Brain microvascular endothelial cell (primary cell): Measurements from ENCODE around the gene LTBP3.

Experiments
- DNase-seq: peaks from one replicate; pipeline ENCODE4 v3.0.0-alpha.2; 2020
- H3K27ac ChIP-seq: fragments of 250-450 bp; sonication (Bioruptor Pico); 2 replicates; pipeline ENCODE4 v1.5.1; 2020; ENCODE audit warnings: mild to moderate bottlenecking, moderate library complexity
- H3K27me3 ChIP-seq: fragments of 250-450 bp; sonication (Bioruptor Pico); replicated peaks from 2 replicates; pipeline ENCODE4 v1.5.1; 2020; ENCODE audit warnings: mild to moderate bottlenecking
- H3K36me3 ChIP-seq: fragments of 250-450 bp; sonication (Bioruptor Pico); replicated peaks from 2 replicates; pipeline ENCODE4 v1.5.1; 2020; ENCODE audit warnings: mild to moderate bottlenecking
- H3K4me3 ChIP-seq: 2 replicates; pipeline ENCODE4 v1.5.1; 2011; ENCODE audit warnings: low read depth, mild to moderate bottlenecking, control low read depth, low read length, moderate library complexity
- CTCF ChIP-seq: IDR thresholded peaks from 2 replicates; pipeline ENCODE4 v1.5.1; 2011; ENCODE audit warnings: low read depth, mild to moderate bottlenecking, moderate library complexity, low read length, control low read depth, inconsistent platforms; ENCODE audit errors: missing control alignments
- in situ Hi-C: cut with HindIII; loops from 2 replicates; pipeline ENCODE4 v1.10.0; 2017; ENCODE audit warnings: low sequenced_read_pairs, low pct_ligation_motif_present

The LTBP3 gene

DNA sequence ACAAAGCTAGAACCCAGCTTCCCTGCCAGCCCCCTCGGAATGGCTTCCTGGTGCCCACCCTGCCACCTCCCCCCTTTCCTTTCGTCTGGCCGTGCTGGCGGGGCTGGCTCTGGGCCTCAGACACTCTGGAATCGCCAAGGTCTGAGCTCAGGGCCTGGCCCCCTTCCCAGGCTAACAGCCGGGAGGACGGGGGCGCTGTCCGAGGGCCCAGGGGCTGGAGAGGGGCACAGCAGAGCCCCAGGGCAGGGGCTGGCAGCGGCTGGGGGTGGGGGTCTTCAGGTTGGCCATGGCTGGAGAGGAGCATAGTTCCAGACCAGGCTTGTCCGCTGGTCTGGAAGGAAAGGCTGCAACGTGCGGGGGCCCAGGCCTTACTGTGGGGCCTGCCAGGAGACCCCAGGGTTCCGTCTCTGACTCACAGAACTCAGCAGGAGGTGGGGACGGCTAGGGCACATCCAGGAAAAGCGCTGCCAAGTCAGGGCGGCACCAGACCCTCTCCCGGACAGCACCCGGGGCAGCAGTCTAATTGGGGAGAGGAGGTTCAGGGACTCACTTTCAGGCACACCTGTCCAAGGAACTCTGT is 861 bp upstream of the LTBP3 start:
- Histone ChIP-seq H3K27me3 (no peaks in the 10 kb centered on the region), H3K4me3 (peak overlapping the region; percentile 29), H3K36me3 (no peaks in the 10 kb centered on the region), H3K27ac (peak overlapping the region; percentile 89)
- DNase-seq: peak; percentile 41
- in situ Hi-C loops: no loop called here
- no peak for TF ChIP-seq CTCF

GRCh38 chr11:65557280-65558001 is 718 bp downstream of the LTBP3 start:
- DNase-seq: no peak
- peaks cover 13% of the 10 kb centered on the region for H3K36me3 ChIP-seq
- H3K27ac ChIP-seq: peak overlapping the region; percentile 89
- in situ Hi-C loops: no loop called here
- H3K4me3 ChIP-seq: peak overlapping the region; percentile 73
- no peak for TF ChIP-seq CTCF
- no peaks in the 10 kb centered on the region for H3K27me3 ChIP-seq

DNA sequence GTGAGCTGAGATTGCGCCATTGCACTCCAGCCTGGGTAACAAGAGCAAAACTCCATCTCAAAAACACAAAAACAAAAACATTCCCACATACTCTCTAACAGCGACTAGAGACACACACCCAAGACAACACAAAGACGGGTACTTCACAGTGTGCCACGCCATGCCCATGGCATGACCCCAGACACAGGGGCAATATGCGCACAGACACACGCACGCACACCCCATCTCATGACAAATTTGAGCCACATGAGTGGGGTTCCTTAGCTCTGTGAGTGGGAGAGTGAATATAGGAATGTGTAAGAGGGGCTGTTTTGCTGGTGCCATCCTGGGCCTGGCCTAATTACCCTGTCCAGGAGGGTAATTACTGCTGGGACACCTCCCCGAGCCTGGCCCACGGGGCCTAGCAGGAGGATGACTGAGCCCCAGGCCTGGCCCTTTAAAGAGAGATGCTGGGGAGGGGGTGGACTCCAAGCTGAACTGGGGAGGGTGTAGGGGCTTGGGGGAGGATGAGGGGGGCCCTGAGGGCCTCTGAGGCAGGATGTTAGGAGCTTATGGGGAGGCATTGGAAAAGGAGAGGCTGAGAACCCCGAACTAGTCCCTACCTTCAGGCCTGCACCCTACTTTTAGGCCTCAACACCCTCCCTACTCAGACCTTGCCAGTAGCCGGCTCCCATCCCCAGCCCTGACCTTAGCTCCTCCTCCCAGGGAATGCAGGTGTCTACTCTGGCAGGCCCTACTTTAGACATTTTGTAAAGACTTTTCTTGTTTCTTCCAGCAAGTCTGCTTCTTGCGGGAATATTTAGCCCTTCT is 1.5 kb downstream of the LTBP3 start:
- Histone ChIP-seq H3K4me3 (peak overlapping the region; percentile 73), H3K27me3 (no peaks in the 10 kb centered on the region), H3K27ac (peak overlapping the region; percentile 89), H3K36me3 (peaks cover 20% of the 10 kb centered on the region)
- TF ChIP-seq CTCF: no peak
- DNase-seq: no peak
- in situ Hi-C loops: no loop called here

- no peak for TF ChIP-seq CTCF
- Histone ChIP-seq H3K36me3 (peaks cover 30% of the 10 kb centered on the region), H3K27ac (peak overlapping the region; percentile 89), H3K4me3 (peak overlapping the region; percentile 30), H3K27me3 (no peaks in the 10 kb centered on the region)
- in situ Hi-C loops: no loop called here
- DNase-seq: peak; percentile 76
Measured at GRCh38 chr11:65555693-65556231, 2.4 kb downstream of the LTBP3 start.

GRCh38 chr11:65554842-65555430 is 3.2 kb downstream of the LTBP3 start:
- no peak overlapping the region for H3K27ac ChIP-seq
- DNase-seq: no peak
- peaks cover 36% of the 10 kb centered on the region for H3K36me3 ChIP-seq
- in situ Hi-C loops: no loop called here
- no peak overlapping the region for H3K4me3 ChIP-seq
- no peak for TF ChIP-seq CTCF
- H3K27me3 ChIP-seq: no peaks in the 10 kb centered on the region
